HepG2 (cell line): ENCODE results near the gene DENND4B. TPM values are rescaled to one million over a fixed set of nuclear protein-coding genes. Genes with fewer than 3 reads are reported as not detected.

ENCODE experiments used
- AGO2 ChIP-seq: fragments of 200-400 bp; formaldehyde crosslinking; optimal IDR thresholded peaks from 2 replicates; pipeline ENCODE3; 2017; ENCODE audit warnings: mild to moderate bottlenecking, low read depth, low read length, moderate library complexity
- CENPT ChIP-seq: sonication (generic); formaldehyde crosslinking; IDR thresholded peaks from 2 replicates; pipeline ENCODE4 v1.8.0; 2022; ENCODE audit warnings: low read depth, mild to moderate bottlenecking, moderate library complexity, missing genetic modification reagents
- CHD2 ChIP-seq: IDR thresholded peaks from 2 replicates; pipeline ENCODE4 v1.6.1; 2011; ENCODE audit warnings: low read depth, low read length, improper control_type of control experiment
- EZH2 ChIP-seq: conservative IDR thresholded peaks from 2 replicates; pipeline ENCODE4 v1.6.1; 2012; ENCODE audit warnings: mild to moderate bottlenecking, low read depth, low read length, moderate library complexity
- HINFP ChIP-seq: sonication (generic); formaldehyde crosslinking; IDR thresholded peaks from 2 replicates; pipeline ENCODE4 v1.4.0; 2020; ENCODE audit warnings: low read depth, mild to moderate bottlenecking, missing genetic modification reagents
- HNF1B ChIP-seq: sonication (generic); formaldehyde crosslinking; IDR thresholded peaks from 2 replicates; pipeline ENCODE4 v1.5.1; 2020; ENCODE audit warnings: mild to moderate bottlenecking, moderate library complexity, missing genetic modification reagents
- HNRNPK ChIP-seq: fragments of 200-400 bp; formaldehyde crosslinking; IDR thresholded peaks from 2 replicates; pipeline ENCODE4 v1.6.1; 2018; ENCODE audit warnings: low read length, low read depth, moderate library complexity, mild to moderate bottlenecking; ENCODE audit not compliant: poor library complexity, severe bottlenecking
- IKZF4 ChIP-seq: sonication (generic); formaldehyde crosslinking; IDR thresholded peaks from 2 replicates; pipeline ENCODE4 v1.5.1; 2020; ENCODE audit warnings: borderline replicate concordance, mild to moderate bottlenecking, low read depth, missing genetic modification reagents; ENCODE audit errors: not compliant biosample characterization
- LCORL ChIP-seq, 2 experiments: fragments of 450-650 bp in 1 of 2; sonication (generic) in 1 of 2; formaldehyde crosslinking in 1 of 2; IDR thresholded peaks; 2 replicates each; pipeline versions ENCODE4 v1.5.0 to v1.6.1; 2017 to 2020; ENCODE audit warnings: antibody characterized with exemption in 1 of 2, missing genetic modification reagents in 1 of 2
- MAF1 ChIP-seq: sonication (generic); formaldehyde crosslinking; IDR thresholded peaks from 2 replicates; pipeline ENCODE4 v1.5.0; 2020; ENCODE audit warnings: missing genetic modification reagents, borderline replicate concordance
- MZF1 ChIP-seq: sonication (generic); formaldehyde crosslinking; IDR thresholded peaks from 2 replicates; pipeline ENCODE4 v1.8.1; 2023; ENCODE audit warnings: mild to moderate bottlenecking, missing genetic modification reagents, borderline replicate concordance
- PHF20 ChIP-seq: sonication (generic); formaldehyde crosslinking; IDR thresholded peaks from 2 replicates; pipeline ENCODE4 v1.5.0; 2020; ENCODE audit warnings: mild to moderate bottlenecking, missing genetic modification reagents
- RORA ChIP-seq: sonication (generic); formaldehyde crosslinking; IDR thresholded peaks from 2 replicates; pipeline ENCODE4 v1.5.0; 2020; ENCODE audit warnings: mild to moderate bottlenecking, missing genetic modification reagents, moderate library complexity
- TAF1 ChIP-seq: sonication (generic); formaldehyde crosslinking; IDR thresholded peaks from 2 replicates; pipeline ENCODE4 v1.4.0; 2020; ENCODE audit warnings: missing genetic modification reagents
- ZBTB2 ChIP-seq: sonication (generic); formaldehyde crosslinking; IDR thresholded peaks from 2 replicates; pipeline ENCODE4 v1.8.0; 2022; ENCODE audit warnings: low read depth, missing genetic modification reagents
- ZNF205 ChIP-seq: IDR thresholded peaks from 2 replicates; pipeline ENCODE4 v1.6.1; 2018; ENCODE audit warnings: missing biosample characterization, missing genetic modification reagents
- ZNF275 ChIP-seq: sonication (generic); formaldehyde crosslinking; IDR thresholded peaks from 2 replicates; pipeline ENCODE4 v1.8.0; 2022; ENCODE audit warnings: missing genetic modification reagents, mild to moderate bottlenecking, inconsistent platforms, borderline replicate concordance
- ZNF33B ChIP-seq: sonication (generic); formaldehyde crosslinking; IDR thresholded peaks from 2 replicates; pipeline ENCODE4 v1.5.1; 2020; ENCODE audit warnings: mild to moderate bottlenecking, missing genetic modification reagents
- ZNF616 ChIP-seq: sonication (generic); formaldehyde crosslinking; IDR thresholded peaks from 2 replicates; pipeline ENCODE4 v1.5.0; 2020; ENCODE audit warnings: low read depth, mild to moderate bottlenecking, missing genetic modification reagents
- ZNF710 ChIP-seq: sonication (generic); formaldehyde crosslinking; IDR thresholded peaks from 2 replicates; pipeline ENCODE4 v1.5.0; 2020; ENCODE audit warnings: mild to moderate bottlenecking, missing genetic modification reagents, borderline replicate concordance
- polyA plus RNA-seq, 8 experiments: library from polyadenylated mRNA; depleted of rRNA in 3 of 8; stranded (reverse) in 7 of 8; unstranded in 1 of 8; fragments of >200 nt; fragmentation: Illumina TruSeq in 4 of 8; extraction: Trizol in 4 of 8; gene quantifications; 2 replicates each; pipeline versions ENCODE4 v1.2.1 to v1.2.3, GENCODE V29; 2011 to 2016; ENCODE audit warnings: low read depth in 4 of 8, missing spikeins in 1 of 8, mixed read lengths in 1 of 8; ENCODE audit not compliant: insufficient read depth in 1 of 8
- total RNA-seq, 5 experiments: library from RNA; depleted of rRNA; stranded (reverse); fragments of >200 nt; fragmentation: Illumina TruSeq; extraction: Trizol; gene quantifications; 2 replicates each; pipeline ENCODE4 v1.2.3, GENCODE V29; 2016; ENCODE audit warnings: low read depth in 1 of 5

Gene DENND4B
- total and polyA plus RNA-seq, 2 of the 13 experiments (the other 11 are each of a cell fraction or from before 2014, with no cell fraction given): 15.1 to 20.3 TPM

GRCh38 chr1:153963030-153963849 lies 16.7 kb upstream of the DENND4B start, which contains the start of gene SLC39A1 (continued):
- TF ChIP-seq CENPT (CRISPR knock-in tag) (no peak), PHF20 (CRISPR knock-in tag) (peak; percentile 52), CHD2 (peak; percentile 87), ZNF33B (CRISPR knock-in tag) (peak; percentile 30; the same call in 1 of the 2 replicates), MZF1 (no peak), HNRNPK (no peak), ZNF616 (peak; percentile 56; the same call in 1 of the 2 replicates), ZNF710 (CRISPR knock-in tag) (peak; percentile 5; the same call in 1 of the 2 replicates), TAF1 (peak; percentile 69), EZH2 (no peak), LCORL (IDR thresholded peaks at IDR 0.05) (no peak), LCORL (CRISPR knock-in tag; IDR thresholded peaks at IDR 0.05) (0 out of 2 replicates have a peak, but pooled peaks have one; percentile 36), RORA (CRISPR knock-in tag) (no peak), MAF1 (CRISPR knock-in tag) (0 out of 2 replicates have a peak, but pooled peaks have one; percentile 59), ZBTB2 (CRISPR knock-in tag) (no peak), ZNF275 (CRISPR knock-in tag) (peak; percentile 86; the same call in 1 of the 2 replicates), IKZF4 (no peak), HNF1B (CRISPR knock-in tag) (peak; percentile 65; the same call in 1 of the 2 replicates), ZNF205 (no peak), HINFP (CRISPR knock-in tag) (no peak), AGO2 (peak; percentile 46)
